HG03457 (cell line): Measurements from ENCODE around the gene MYBBP1A.

Source experiments
- ATAC-seq: cut with Tn5 transposase; IDR thresholded peaks from one replicate; pipeline ENCODE4 v1.9.1; 2021; ENCODE audit warnings: moderate number of reproducible peaks; ENCODE audit not compliant: unreplicated experiment

MYBBP1A gene

GRCh38 chr17:4537451-4538235, 17.5 kb downstream of the MYBBP1A start:
- ATAC-seq: no peak

GRCh38 chr17:4536742-4537411, 18.3 kb downstream of the MYBBP1A start:
- ATAC-seq: no peak

GRCh38 chr17:4536259-4536741, 18.9 kb downstream of the MYBBP1A start:
- no peak for ATAC-seq

GRCh38 chr17:4535667-4536258, 19.4 kb downstream of the MYBBP1A start:
- ATAC-seq: no peak

GRCh38 chr17:4534928-4535666, 20.1 kb downstream of the MYBBP1A start:
- ATAC-seq: no peak

GRCh38 chr17:4534515-4534914, 20.7 kb downstream of the MYBBP1A start:
- ATAC-seq: no peak

GRCh38 chr17:4533523-4534504, 21.4 kb downstream of the MYBBP1A start:
- no peak for ATAC-seq

- ATAC-seq: no peak
Measured at GRCh38 chr17:4532860-4533522, 22.2 kb downstream of the MYBBP1A start.

GRCh38 chr17:4531988-4532736, 23.0 kb downstream of the MYBBP1A start:
- ATAC-seq: no peak

- no peak for ATAC-seq
Measured at GRCh38 chr17:4530799-4531730, 24.1 kb downstream of the MYBBP1A start.

GRCh38 chr17:4529533-4530152, 25.5 kb downstream of the MYBBP1A start:
- ATAC-seq: no peak

GRCh38 chr17:4527566-4528125, 27.5 kb downstream of the MYBBP1A start:
- no peak for ATAC-seq

GRCh38 chr17:4527134-4527533, 28.1 kb downstream of the MYBBP1A start:
- no peak for ATAC-seq

- no peak for ATAC-seq
Measured at GRCh38 chr17:4525691-4526397, 29.3 kb downstream of the MYBBP1A start.

- no peak for ATAC-seq
Measured at GRCh38 chr17:4523946-4524345, 31.2 kb downstream of the MYBBP1A start.

- ATAC-seq: no peak
Measured at GRCh38 chr17:4522661-4523060, 32.5 kb downstream of the MYBBP1A start.
